ENCODE measurements around the gene WSCD1. TPM values are rescaled to one million over a fixed set of nuclear protein-coding genes. Genes with fewer than 3 reads are reported as not detected.

WSCD1 gene
- total RNA-seq, 1 experiment from 2014 or later = 57.0 TPM

DNA sequence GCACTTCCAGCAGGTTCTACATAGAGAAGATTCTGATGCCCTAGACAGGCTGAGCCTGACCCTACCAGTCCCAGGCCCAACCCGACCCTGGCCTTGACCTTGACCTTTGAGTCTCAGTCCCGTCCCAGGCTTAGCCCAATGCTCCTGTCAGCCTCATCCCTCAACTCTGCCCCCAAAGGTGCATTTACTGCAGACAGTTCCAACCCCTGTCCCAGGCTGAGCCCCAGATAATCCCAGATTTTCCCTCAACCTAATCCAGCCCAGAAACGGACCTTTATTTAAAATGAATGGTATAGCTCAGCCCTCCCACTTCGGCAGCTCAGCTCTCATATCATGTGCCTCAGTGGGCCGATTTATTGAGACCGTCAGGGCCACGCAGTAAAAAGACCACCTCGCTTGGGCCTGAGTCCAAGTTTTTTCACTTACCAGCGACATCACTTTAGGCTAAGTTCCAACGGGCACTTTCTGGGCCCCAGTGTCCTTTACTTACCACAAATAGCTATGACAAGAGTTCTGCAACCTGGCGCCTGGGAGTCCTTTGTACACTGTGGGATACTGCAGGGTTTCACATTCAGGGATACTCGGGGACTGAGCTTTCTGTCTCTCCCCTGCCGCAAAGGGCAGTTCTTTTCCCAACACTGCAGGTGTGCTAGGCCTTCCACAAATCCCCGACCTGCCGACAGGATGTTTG, 89.5 kb downstream of the WSCD1 start:
- H3K4me2 ChIP-seq (ENCODE audit: low read length) = no peak overlapping the region
- BruUV-seq (replicated peaks) = no TSS peak
- no peak overlapping the region for H2AFZ ChIP-seq (ENCODE audit: low read length)
- peaks cover 16% of the 10 kb centered on the region for H3K4me1 ChIP-seq (ENCODE audit: insufficient read depth, low read length)
- POLR2A ChIA-PET (ENCODE audit: unreplicated experiment) = no interaction called here
- CTCF ChIA-PET = no interaction called here
- H3K27ac ChIP-seq (ENCODE audit: low read length) = no peak overlapping the region
- ATAC-seq = no peak
- intact Hi-C loops (cut with micrococcal nuclease) = no loop called here
- H4K20me1 ChIP-seq (ENCODE audit: low read length) = no peaks in the 10 kb centered on the region
- TF ChIP-seq EZH2 (IDR thresholded peaks at IDR 0.05; ENCODE audit: low read length, unreplicated experiment) = no peak
- TF ChIP-seq CTCF (conservative IDR thresholded peaks at IDR 0.05; ENCODE audit: low read depth, low read length) = no peak
- TF ChIP-seq EZH2phosphoT487 (IDR thresholded peaks at IDR 0.05; ENCODE audit: borderline replicate concordance, low read length) = no peak
- H3K4me3 ChIP-seq (ENCODE audit: low read length) = no peak overlapping the region
- H3K27me3 ChIP-seq (ENCODE audit: low read length) = no peaks in the 10 kb centered on the region
- no peaks in the 10 kb centered on the region for H3K79me2 ChIP-seq (ENCODE audit: low read length)
- H3K36me3 ChIP-seq (ENCODE audit: low read depth, low read length) = no peaks in the 10 kb centered on the region
- no peaks in the 10 kb centered on the region for H3F3A ChIP-seq (ENCODE audit: low read length, unreplicated experiment)
- H3K9me3 ChIP-seq (ENCODE audit: low read length) = no peaks in the 10 kb centered on the region
- H3K9ac ChIP-seq (ENCODE audit: low read length) = no peak overlapping the region
- no peak for DNase-seq
- H3K9me2 ChIP-seq (replicated peaks; ENCODE audit: low read length) = no peaks in the 10 kb centered on the region

DNA sequence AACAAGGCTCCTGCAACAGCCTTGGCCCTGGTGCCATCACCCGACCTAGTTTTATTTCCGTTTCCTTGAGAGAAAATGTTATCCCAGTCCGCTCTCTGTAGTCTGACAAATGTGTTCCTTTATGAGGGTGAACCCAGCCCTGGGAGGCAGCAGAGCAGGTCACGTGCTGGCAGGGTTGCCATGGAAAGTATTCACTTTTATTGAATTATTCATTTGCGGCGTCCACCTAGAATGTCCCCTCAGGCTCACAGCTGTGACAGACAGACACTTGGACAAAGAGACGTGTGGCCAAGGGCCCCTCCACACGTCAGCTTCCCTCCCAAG, 90.0 kb downstream of the WSCD1 start:
- POLR2A ChIA-PET (ENCODE audit: unreplicated experiment) = interaction anchor here (0.6 kb wide), 1 partner anchor 368 kb away, joined by 6 read pairs; no protein-coding TSS in a partner anchor
- no peaks in the 10 kb centered on the region for H4K20me1 ChIP-seq (ENCODE audit: low read length)
- BruUV-seq (replicated peaks) = no TSS peak
- H3K27me3 ChIP-seq (ENCODE audit: low read length) = no peaks in the 10 kb centered on the region
- intact Hi-C loops (cut with micrococcal nuclease) = no loop called here
- no peak overlapping the region for H3K4me3 ChIP-seq (ENCODE audit: low read length)
- H3K27ac ChIP-seq (ENCODE audit: low read length) = no peak overlapping the region
- DNase-seq = no peak
- no peak overlapping the region for H2AFZ ChIP-seq (ENCODE audit: low read length)
- no peaks in the 10 kb centered on the region for H3F3A ChIP-seq (ENCODE audit: low read length, unreplicated experiment)
- H3K4me1 ChIP-seq (ENCODE audit: insufficient read depth, low read length) = peaks cover 16% of the 10 kb centered on the region
- no peak overlapping the region for H3K4me2 ChIP-seq (ENCODE audit: low read length)
- no peaks in the 10 kb centered on the region for H3K9me2 ChIP-seq (replicated peaks; ENCODE audit: low read length)
- TF ChIP-seq CTCF (conservative IDR thresholded peaks at IDR 0.05; ENCODE audit: low read depth, low read length) = no peak
- no peak for TF ChIP-seq EZH2phosphoT487 (IDR thresholded peaks at IDR 0.05; ENCODE audit: borderline replicate concordance, low read length)
- no peak for TF ChIP-seq EZH2 (IDR thresholded peaks at IDR 0.05; ENCODE audit: low read length, unreplicated experiment)
- ATAC-seq = no peak
- CTCF ChIA-PET = no interaction called here
- no peak overlapping the region for H3K9ac ChIP-seq (ENCODE audit: low read length)
- H3K9me3 ChIP-seq (ENCODE audit: low read length) = no peaks in the 10 kb centered on the region
- H3K79me2 ChIP-seq (ENCODE audit: low read length) = no peaks in the 10 kb centered on the region
- no peaks in the 10 kb centered on the region for H3K36me3 ChIP-seq (ENCODE audit: low read depth, low read length)
